H9 (cell line): ENCODE measurements around the gene CAMTA2. TPM values are rescaled to one million over a fixed set of nuclear protein-coding genes. Genes with fewer than 3 reads are reported as not detected.

Experiments
- DNase-seq: peaks from one replicate; pipeline ENCODE4 v3.0.0-alpha.2; 2017
- H2AFZ ChIP-seq: one replicate; pipeline ENCODE4 v1.6.1; 2013; ENCODE audit warnings: mild to moderate bottlenecking, low read length, control low read depth, moderate library complexity
- H2AK5ac ChIP-seq: 2 replicates; pipeline ENCODE4 v1.6.1; 2013; ENCODE audit warnings: low read length, control low read depth, mixed read lengths; ENCODE audit not compliant: insufficient read length
- H2BK120ac ChIP-seq: one replicate; pipeline ENCODE4 v1.6.1; 2013; ENCODE audit warnings: low read depth, mild to moderate bottlenecking, low read length, control low read depth, inconsistent platforms; ENCODE audit not compliant: poor library complexity, severe bottlenecking
- H2BK12ac ChIP-seq: 2 replicates; pipeline ENCODE4 v1.6.1; 2013; ENCODE audit warnings: low read length, control low read depth, mixed read lengths, low read depth; ENCODE audit not compliant: insufficient read length
- H2BK15ac ChIP-seq: 2 replicates; pipeline ENCODE4 v1.6.1; 2013; ENCODE audit warnings: low read depth, low read length, control low read depth
- H2BK20ac ChIP-seq: one replicate; pipeline ENCODE4 v1.6.1; 2013; ENCODE audit warnings: low read depth, mild to moderate bottlenecking, low read length, control low read depth, inconsistent platforms; ENCODE audit not compliant: poor library complexity, severe bottlenecking
- H2BK5ac ChIP-seq: 2 replicates; pipeline ENCODE4 v1.6.1; 2013; ENCODE audit warnings: low read length, control low read depth, mixed read lengths; ENCODE audit not compliant: insufficient read length
- H3K14ac ChIP-seq: 2 replicates; pipeline ENCODE4 v1.6.1; 2013; ENCODE audit warnings: low read length, control low read depth; ENCODE audit not compliant: insufficient read depth
- H3K18ac ChIP-seq: 2 replicates; pipeline ENCODE4 v1.6.1; 2013; ENCODE audit warnings: low read depth, mild to moderate bottlenecking, mixed read lengths, low read length, control low read depth; ENCODE audit not compliant: insufficient read length
- H3K23ac ChIP-seq: 2 replicates; pipeline ENCODE4 v1.6.1; 2013; ENCODE audit warnings: low read length, control low read depth, mixed read lengths, low read depth; ENCODE audit not compliant: insufficient read length
- H3K23me2 ChIP-seq: 2 replicates; pipeline ENCODE4 v1.6.1; 2013; ENCODE audit warnings: low read depth, mild to moderate bottlenecking, mixed read lengths, low read length, control low read depth; ENCODE audit not compliant: insufficient read length, poor library complexity, severe bottlenecking
- H3K27ac ChIP-seq: 2 replicates; pipeline ENCODE4 v1.5.1; 2013; ENCODE audit warnings: low read length, control low read depth, mixed read lengths, low read depth; ENCODE audit not compliant: insufficient read length
- H3K27me3 ChIP-seq: 2 replicates; pipeline ENCODE4 v1.6.1; 2013; ENCODE audit warnings: low read length, control low read depth, inconsistent platforms; ENCODE audit not compliant: insufficient read depth
- H3K4ac ChIP-seq: 2 replicates; pipeline ENCODE4 v1.6.1; 2013; ENCODE audit warnings: low read depth, mild to moderate bottlenecking, control low read depth, inconsistent platforms, low read length, moderate library complexity
- H3K4me1 ChIP-seq: 2 replicates; pipeline ENCODE4 v1.6.1; 2013; ENCODE audit warnings: low read length, control low read depth, inconsistent platforms; ENCODE audit not compliant: insufficient read depth
- H3K4me2 ChIP-seq: 2 replicates; pipeline ENCODE4 v1.6.1; 2013; ENCODE audit warnings: low read length, control low read depth, mixed read lengths; ENCODE audit not compliant: insufficient read length, insufficient read depth
- H3K56ac ChIP-seq: 2 replicates; pipeline ENCODE4 v1.6.1; 2013; ENCODE audit warnings: low read depth, mild to moderate bottlenecking, mixed read lengths, low read length, control low read depth; ENCODE audit not compliant: insufficient read length
- H3K79me1 ChIP-seq: 2 replicates; pipeline ENCODE4 v1.6.1; 2013; ENCODE audit warnings: low read depth, mild to moderate bottlenecking, moderate library complexity, low read length, control low read depth, inconsistent platforms; ENCODE audit not compliant: insufficient read depth, poor library complexity, severe bottlenecking
- H3K79me2 ChIP-seq: 2 replicates; pipeline ENCODE4 v1.6.1; 2013; ENCODE audit warnings: low read length, control low read depth, inconsistent platforms; ENCODE audit not compliant: insufficient read depth
- H3K9ac ChIP-seq: 2 replicates; pipeline ENCODE4 v1.6.1; 2013; ENCODE audit warnings: low read length, control low read depth, mixed read lengths; ENCODE audit not compliant: insufficient read length; ENCODE audit errors: extremely low read depth
- H3K9me3 ChIP-seq: one replicate; pipeline ENCODE4 v1.6.1; 2013; ENCODE audit warnings: low read depth, low read length, inconsistent platforms; ENCODE audit not compliant: control insufficient read depth
- H3T11ph ChIP-seq: one replicate; pipeline ENCODE4 v1.6.1; 2013; ENCODE audit warnings: mild to moderate bottlenecking, low read length, control low read depth, inconsistent platforms
- H4K20me1 ChIP-seq: one replicate; pipeline ENCODE4 v1.6.1; 2013; ENCODE audit not compliant: control insufficient read depth, insufficient read length, insufficient read depth
- H4K5ac ChIP-seq: 2 replicates; pipeline ENCODE4 v1.6.1; 2013; ENCODE audit warnings: low read depth, mild to moderate bottlenecking, mixed read lengths, low read length, control low read depth; ENCODE audit not compliant: insufficient read length
- H4K8ac ChIP-seq: replicated peaks from 2 replicates; pipeline ENCODE4 v1.6.1; 2013; ENCODE audit warnings: low read length, control low read depth, mixed read lengths, low read depth; ENCODE audit not compliant: insufficient read length
- H4K91ac ChIP-seq: 2 replicates; pipeline ENCODE4 v1.6.1; 2013; ENCODE audit warnings: low read depth, mild to moderate bottlenecking, moderate library complexity, mixed read lengths, low read length, control low read depth; ENCODE audit not compliant: insufficient read length
- H3K27ac Mint-ChIP-seq, 3 experiments: 2 replicates in 2 of 3; 3 replicates in 1 of 3; pipeline ENCODE4 v1.8.0; 2020 to 2021; ENCODE audit warnings: mixed read lengths in 3 of 3, mild to moderate bottlenecking in 1 of 3, moderate library complexity in 1 of 3
- H3K27me3 Mint-ChIP-seq: 2 replicates; pipeline ENCODE4 v1.8.0; 2021; ENCODE audit warnings: low read depth, mild to moderate bottlenecking, moderate library complexity, mixed read lengths
- H3K36me3 Mint-ChIP-seq, 3 experiments: 2 replicates in 2 of 3; 3 replicates in 1 of 3; pipeline ENCODE4 v1.8.0; 2020 to 2021; ENCODE audit warnings: low read depth in 3 of 3, mixed read lengths in 3 of 3; ENCODE audit not compliant: insufficient read depth in 1 of 3
- H3K4me1 Mint-ChIP-seq, 2 experiments: 2 replicates each; pipeline ENCODE4 v1.8.0; 2020; ENCODE audit warnings: mixed read lengths in 2 of 2
- H3K4me3 Mint-ChIP-seq, 2 experiments: 2 replicates in 1 of 2; 3 replicates in 1 of 2; pipeline ENCODE4 v1.8.0; 2020 to 2021; ENCODE audit warnings: mild to moderate bottlenecking in 2 of 2, mixed read lengths in 2 of 2, moderate library complexity in 1 of 2
- H3K9me3 Mint-ChIP-seq, 2 experiments: 2 replicates in 1 of 2; 3 replicates in 1 of 2; pipeline ENCODE4 v1.8.0; 2020; ENCODE audit warnings: mild to moderate bottlenecking in 2 of 2, mixed read lengths in 2 of 2, moderate library complexity in 1 of 2
- WGBS: extraction: QIAGEN DNeasy Blood & Tissue Kit; methylation state at CpG from one replicate; pipeline ENCODE4 v1.1.7; 2013; ENCODE audit warnings: missing lambda C conversion rate, low lambda C conversion rate, mixed read lengths; ENCODE audit not compliant: insufficient read length; ENCODE audit errors: extremely low coverage; 5-methylcytosine and 5-hydroxymethylcytosine counted together
- total RNA-seq: library from RNA; stranded (reverse); gene quantifications from 2 replicates; pipeline ENCODE4 v1.2.1, GENCODE V29; 2021
- TF ChIP-seq, protein P1 (sequence below): fragments of 200-600 bp; sonication (generic); conservative IDR thresholded peaks from 3 replicates; pipeline ENCODE4 v1.8.0; 2021; ENCODE audit warnings: antibody characterized with exemption, mild to moderate bottlenecking

The CAMTA2 gene
- total RNA-seq, 1 experiment from 2014 or later: 15.6 TPM

DNA sequence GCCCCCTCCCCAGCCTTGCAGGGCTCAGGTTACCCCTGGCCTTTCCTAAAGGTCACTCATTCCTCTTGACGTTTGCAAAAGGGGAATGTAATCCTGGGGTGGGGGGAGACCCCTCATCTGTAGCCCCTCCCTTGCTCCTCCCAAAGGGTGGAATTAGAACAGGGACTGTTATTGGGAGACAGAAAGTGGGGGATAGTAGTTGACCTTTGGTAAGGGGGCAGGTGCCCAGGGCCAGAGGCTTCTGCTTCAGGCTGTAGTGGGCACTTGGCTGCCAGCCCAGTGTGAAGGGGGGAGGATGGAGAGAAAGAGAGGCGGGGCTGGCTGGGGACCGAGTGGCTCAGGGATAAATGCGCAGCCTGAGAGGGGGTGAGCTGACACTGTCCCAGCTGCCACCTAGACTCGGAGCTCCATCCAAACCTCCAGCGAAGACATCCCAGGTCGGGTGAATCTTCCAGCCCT lies 36.7 kb downstream of the CAMTA2 start, which contains the start of gene ENO3:
Gene ENO3, plus strand, starts transcription at position 374 of the 459 bp plus-strand sequence. CDS start 711 bp downstream, outside the sequence.
- Histone ChIP-seq H3K27me3 (no peaks in the 10 kb centered on the region), H3K23me2 (peaks cover 23% of the 10 kb centered on the region), H3K4ac (no peak within 1 kb of the TSS), H3K27ac (no peak within 1 kb of the TSS), H2BK20ac (no peak within 1 kb of the TSS), H3K23ac (no peak within 1 kb of the TSS), H2AK5ac (no peak within 1 kb of the TSS), H3K9me3 (no peaks in the 10 kb centered on the region), H3K79me1 (peaks cover 4% of the 10 kb centered on the region), H2BK120ac (no peak within 1 kb of the TSS), H3K4me2 (peak within 1 kb of the TSS; percentile 72), H3K4me1 (peaks cover 4% of the 10 kb centered on the region; the same call in 1 of the 2 replicates), H3K14ac (peak within 1 kb of the TSS; percentile 49; the same call in 1 of the 2 replicates), H4K8ac (no peak within 1 kb of the TSS), H3K18ac (peak within 1 kb of the TSS; percentile 80), H3K56ac (no peak within 1 kb of the TSS), H2BK5ac (no peak within 1 kb of the TSS), H3K9ac (peak within 1 kb of the TSS; percentile 6), H2AFZ (no peak within 1 kb of the TSS), H2BK12ac (no peak within 1 kb of the TSS), H2BK15ac (no peak within 1 kb of the TSS), H4K20me1 (no peaks in the 10 kb centered on the region), H3K79me2 (peaks cover 13% of the 10 kb centered on the region; the same call in 1 of the 2 replicates), H4K5ac (no peak within 1 kb of the TSS), H4K91ac (no peak within 1 kb of the TSS), H3T11ph (no peak within 1 kb of the TSS)
- WGBS: no CpG with 5 or more reads among the region's 7 CpGs
- H3K4me3 Mint-ChIP-seq: peak within 1 kb of the TSS; percentile 87 to 95
- peak within 1 kb of the TSS; percentile 84 to 94 (median 93) for H3K27ac Mint-ChIP-seq
- no peaks in the 10 kb centered on the region for H3K27me3 Mint-ChIP-seq
- H3K9me3 Mint-ChIP-seq: peaks cover 0 to 2% of the 10 kb centered on the region in 2 experiments; a peak in 1 of 5 replicates
- peak; percentile 68 for DNase-seq
- peaks cover 10 to 17% (median 13%) of the 10 kb centered on the region in 3 experiments for H3K36me3 Mint-ChIP-seq
- TF ChIP-seq, protein P1, sequence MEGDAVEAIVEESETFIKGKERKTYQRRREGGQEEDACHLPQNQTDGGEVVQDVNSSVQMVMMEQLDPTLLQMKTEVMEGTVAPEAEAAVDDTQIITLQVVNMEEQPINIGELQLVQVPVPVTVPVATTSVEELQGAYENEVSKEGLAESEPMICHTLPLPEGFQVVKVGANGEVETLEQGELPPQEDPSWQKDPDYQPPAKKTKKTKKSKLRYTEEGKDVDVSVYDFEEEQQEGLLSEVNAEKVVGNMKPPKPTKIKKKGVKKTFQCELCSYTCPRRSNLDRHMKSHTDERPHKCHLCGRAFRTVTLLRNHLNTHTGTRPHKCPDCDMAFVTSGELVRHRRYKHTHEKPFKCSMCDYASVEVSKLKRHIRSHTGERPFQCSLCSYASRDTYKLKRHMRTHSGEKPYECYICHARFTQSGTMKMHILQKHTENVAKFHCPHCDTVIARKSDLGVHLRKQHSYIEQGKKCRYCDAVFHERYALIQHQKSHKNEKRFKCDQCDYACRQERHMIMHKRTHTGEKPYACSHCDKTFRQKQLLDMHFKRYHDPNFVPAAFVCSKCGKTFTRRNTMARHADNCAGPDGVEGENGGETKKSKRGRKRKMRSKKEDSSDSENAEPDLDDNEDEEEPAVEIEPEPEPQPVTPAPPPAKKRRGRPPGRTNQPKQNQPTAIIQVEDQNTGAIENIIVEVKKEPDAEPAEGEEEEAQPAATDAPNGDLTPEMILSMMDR: no peak
- peaks cover 35 to 36% of the 10 kb centered on the region in 2 experiments for H3K4me1 Mint-ChIP-seq
